SK-N-SH (cell line): Measurements from ENCODE around the gene CHMP1A. TPM values are rescaled to one million over a fixed set of nuclear protein-coding genes. Genes with fewer than 3 reads are reported as not detected.
A peak's percentile ranks its signal among the peaks of the same experiment; 100 is the strongest.

Experiments used
- CTCF ChIA-PET: fragments of 300-600, 350-600 bp; formaldehyde crosslinking; extraction: SDS; loops from one replicate; lab custom pipeline; 2021; lab: Yijun Ruan, JAX
- POLR2A ChIA-PET: fragments of 350-600 bp; sonication (Branson Sonifier 250); formaldehyde crosslinking; extraction: SDS; loops from one replicate; lab custom pipeline; 2020; ENCODE audit warnings: antibody characterized with exemption, inconsistent platforms; lab: Yijun Ruan, JAX
- DNase-seq: peaks from one replicate; pipeline ENCODE4 v3.0.0; 2012
- H2AFZ ChIP-seq: fragments of 200-600 bp; sonication (generic); 2 replicates; pipeline ENCODE4 v1.8.1; 2016; ENCODE audit warnings: antibody characterized with exemption, mild to moderate bottlenecking, low read depth
- H3F3A ChIP-seq: fragments of 200-600 bp; sonication (generic); replicated peaks from 2 replicates; pipeline ENCODE3; 2016; ENCODE audit warnings: antibody characterized with exemption, mild to moderate bottlenecking; ENCODE audit not compliant: insufficient read depth
- H3K27ac ChIP-seq, 2 experiments: fragments of 200-500 bp in 1 of 2; fragments of 200-600 bp in 1 of 2; sonication (Bioruptor generic) in 1 of 2; sonication (generic), shearing (Covaris generic) in 1 of 2; 2 replicates each; pipeline versions ENCODE4 v1.5.1 to v1.6.1; 2014 to 2016; ENCODE audit warnings: low read depth in 2 of 2, inconsistent platforms in 1 of 2, low read length in 1 of 2, mild to moderate bottlenecking in 1 of 2, mixed read lengths in 1 of 2
- H3K27me3 ChIP-seq: fragments of 200-600 bp; sonication (generic), shearing (Covaris generic); 2 replicates; pipeline ENCODE4 v1.6.1; 2016; ENCODE audit warnings: mixed run types; ENCODE audit not compliant: insufficient read depth
- H3K36me3 ChIP-seq, 2 experiments: fragments of 200-500 bp in 1 of 2; fragments of 200-600 bp in 1 of 2; sonication (Bioruptor generic) in 1 of 2; sonication (generic) in 1 of 2; replicated peaks in 1 of 2; 2 replicates each; pipeline versions ENCODE3 to v1.5.1; 2014 to 2016; ENCODE audit warnings: low read length in 1 of 2, mild to moderate bottlenecking in 1 of 2; ENCODE audit not compliant: insufficient read depth in 2 of 2, control insufficient read depth in 1 of 2
- H3K4me1 ChIP-seq, 2 experiments: fragments of 200-500 bp in 1 of 2; fragments of 200-600 bp in 1 of 2; sonication (Bioruptor generic) in 1 of 2; sonication (generic), shearing (Covaris generic) in 1 of 2; 2 replicates each; pipeline versions ENCODE4 v1.5.1 to v1.6.1; 2014 to 2016; ENCODE audit warnings: low read depth in 1 of 2, low read length in 1 of 2, mixed run types in 1 of 2; ENCODE audit not compliant: insufficient read depth in 2 of 2, control insufficient read depth in 1 of 2
- H3K4me2 ChIP-seq: fragments of 200-600 bp; sonication (generic), shearing (Covaris generic); 2 replicates; pipeline ENCODE4 v1.6.1; 2017; ENCODE audit warnings: mixed run types
- H3K4me3 ChIP-seq, 2 experiments: fragments of 200-500 bp in 1 of 2; fragments of 200-600 bp in 1 of 2; sonication (Bioruptor generic) in 1 of 2; sonication (generic), shearing (Covaris generic) in 1 of 2; 2 replicates each; pipeline versions ENCODE4 v1.5.1 to v1.8.1; 2014 to 2016; ENCODE audit warnings: low read depth in 2 of 2, inconsistent platforms in 1 of 2, low read length in 1 of 2, mild to moderate bottlenecking in 1 of 2, mixed read lengths in 1 of 2, moderate library complexity in 1 of 2
- H3K79me2 ChIP-seq: fragments of 200-600 bp; sonication (generic); 2 replicates; pipeline ENCODE4 v1.8.1; 2017; ENCODE audit warnings: mild to moderate bottlenecking; ENCODE audit not compliant: insufficient read depth
- H3K9ac ChIP-seq: fragments of 200-600 bp; sonication (generic); 2 replicates; pipeline ENCODE4 v1.6.1; 2017; ENCODE audit warnings: mixed run types
- H3K9me2 ChIP-seq: fragments of 200-600 bp; sonication (generic); 2 replicates; pipeline ENCODE4 v1.6.1; 2017; ENCODE audit warnings: mixed run types
- H3K9me3 ChIP-seq: fragments of 200-600 bp; sonication (generic); 2 replicates; pipeline ENCODE4 v1.6.1; 2017; ENCODE audit warnings: mixed run types, mild to moderate bottlenecking, moderate library complexity
- H4K20me1 ChIP-seq: fragments of 200-600 bp; sonication (generic); 2 replicates; pipeline ENCODE4 v1.6.1; 2017; ENCODE audit warnings: mild to moderate bottlenecking, mixed run types; ENCODE audit not compliant: insufficient read depth
- ELF1 ChIP-seq: IDR thresholded peaks from 2 replicates; pipeline ENCODE4 v1.4.0; 2012
- EP300 ChIP-seq, 2 experiments: IDR thresholded peaks; 2 replicates each; pipeline versions ENCODE4 v1.4.0 to v1.6.1; 2012; ENCODE audit warnings: borderline replicate concordance in 1 of 2, low read depth in 1 of 2, low read length in 1 of 2
- FOSL2 ChIP-seq: IDR thresholded peaks from 2 replicates; pipeline ENCODE4 v1.4.0; 2012; ENCODE audit warnings: low read depth, mild to moderate bottlenecking, moderate library complexity, borderline replicate concordance
- FOXM1 ChIP-seq: IDR thresholded peaks from 2 replicates; pipeline ENCODE4 v1.4.0; 2012; ENCODE audit warnings: low read depth, mild to moderate bottlenecking
- GATA2 ChIP-seq: sonication (generic); formaldehyde crosslinking; IDR thresholded peaks from 2 replicates; pipeline ENCODE4 v1.5.0; 2020; ENCODE audit warnings: mild to moderate bottlenecking, missing genetic modification reagents
- MAX ChIP-seq: IDR thresholded peaks from 2 replicates; pipeline ENCODE4 v1.4.0; 2012; ENCODE audit warnings: low read depth
- NRF1 ChIP-seq: IDR thresholded peaks from 2 replicates; pipeline ENCODE4 v1.6.1; 2012; ENCODE audit warnings: low read depth, mild to moderate bottlenecking, low read length
- POLR2AphosphoS5 ChIP-seq: IDR thresholded peaks from 2 replicates; pipeline ENCODE4 v1.6.1; 2012; ENCODE audit warnings: low read depth, low read length
- RXRA ChIP-seq: IDR thresholded peaks from 2 replicates; pipeline ENCODE4 v1.4.0; 2012; ENCODE audit warnings: low read depth, mild to moderate bottlenecking, borderline replicate concordance
- SMC3 ChIP-seq: IDR thresholded peaks from 2 replicates; pipeline ENCODE4 v1.6.1; 2012; ENCODE audit warnings: low read depth, low read length, improper control_type of control experiment
- TCF12 ChIP-seq: IDR thresholded peaks from 2 replicates; pipeline ENCODE4 v1.4.0; 2012
- YY1 ChIP-seq: IDR thresholded peaks from 2 replicates; pipeline ENCODE4 v1.4.0; 2012; ENCODE audit warnings: low read depth, mild to moderate bottlenecking
- WGBS: methylation state at CpG from one replicate; pipeline ENCODE4 v1.1.6; 2017; ENCODE audit warnings: low lambda C conversion rate; 5-methylcytosine and 5-hydroxymethylcytosine counted together
- polyA plus RNA-seq, 3 experiments: library from polyadenylated mRNA; depleted of rRNA; stranded (reverse); fragments of >200 nt; gene quantifications; 2 replicates each; pipeline ENCODE4 v1.2.3, GENCODE V29; 2012
- TF ChIP-seq, protein P1 (sequence below): IDR thresholded peaks from 2 replicates; pipeline ENCODE4; 2012
- TF ChIP-seq, protein P2 (sequence below): IDR thresholded peaks from 2 replicates; pipeline ENCODE4 v1.4.0; 2012; ENCODE audit warnings: low read depth, borderline replicate concordance
- TF ChIP-seq, protein P3 (sequence below): IDR thresholded peaks from 2 replicates; pipeline ENCODE4 v1.6.1; 2012; ENCODE audit warnings: mild to moderate bottlenecking, low read depth, low read length, moderate library complexity

The CHMP1A gene
- polyA plus RNA-seq, 1 of the 3 experiments (the other 2 are of a cell fraction) = 138 TPM

GRCh38 chr16:89602273-89602951, 55.1 kb downstream of the CHMP1A start:
- no peaks in the 10 kb centered on the region for H3K79me2 ChIP-seq
- ChIA-PET CTCF (interaction anchor here (0.8 to 1.1 kb wide), 3 partner anchors 13 to 39 kb away, joined by 3 to 4 read pairs (median 3); no protein-coding TSS in a partner anchor), POLR2A (interaction anchor here (1.2 kb wide), 1 partner anchor 37 kb away, joined by 3 read pairs; no protein-coding TSS in a partner anchor)
- peaks cover 13 to 14% of the 10 kb centered on the region in 2 experiments; a peak in 3 of 4 replicates for H3K4me1 ChIP-seq
- H3K27me3 ChIP-seq = no peaks in the 10 kb centered on the region
- TF ChIP-seq YY1 (no peak), FOXM1 (no peak), POLR2AphosphoS5 (0 out of 2 replicates have a peak, but pooled peaks have one; percentile 19), MAX (peak; percentile 56; the same call in 1 of the 2 replicates), ELF1 (no peak), TCF12 (peak; percentile 47; the same call in 1 of the 2 replicates), EP300 (IDR thresholded peaks at IDR 0.05; ENCODE audit: borderline replicate concordance in 1 of 2, low read depth in 1 of 2, low read length in 1 of 2) (peak in 1 of 2 experiments; percentile 48; a peak in 1 of 4 replicates), GATA2 (CRISPR knock-in tag) (no peak), SMC3 (no peak), FOSL2 (peak; percentile 75; the same call in 1 of the 2 replicates), RXRA (no peak), NRF1 (0 out of 2 replicates have a peak, but pooled peaks have one; percentile 9)
- TF ChIP-seq, protein P1, sequence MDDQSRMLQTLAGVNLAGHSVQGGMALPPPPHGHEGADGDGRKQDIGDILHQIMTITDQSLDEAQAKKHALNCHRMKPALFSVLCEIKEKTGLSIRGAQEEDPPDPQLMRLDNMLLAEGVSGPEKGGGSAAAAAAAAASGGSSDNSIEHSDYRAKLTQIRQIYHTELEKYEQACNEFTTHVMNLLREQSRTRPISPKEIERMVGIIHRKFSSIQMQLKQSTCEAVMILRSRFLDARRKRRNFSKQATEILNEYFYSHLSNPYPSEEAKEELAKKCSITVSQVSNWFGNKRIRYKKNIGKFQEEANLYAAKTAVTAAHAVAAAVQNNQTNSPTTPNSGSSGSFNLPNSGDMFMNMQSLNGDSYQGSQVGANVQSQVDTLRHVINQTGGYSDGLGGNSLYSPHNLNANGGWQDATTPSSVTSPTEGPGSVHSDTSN = peak; percentile 33; the same call in 1 of the 2 replicates
- TF ChIP-seq, protein P2, sequence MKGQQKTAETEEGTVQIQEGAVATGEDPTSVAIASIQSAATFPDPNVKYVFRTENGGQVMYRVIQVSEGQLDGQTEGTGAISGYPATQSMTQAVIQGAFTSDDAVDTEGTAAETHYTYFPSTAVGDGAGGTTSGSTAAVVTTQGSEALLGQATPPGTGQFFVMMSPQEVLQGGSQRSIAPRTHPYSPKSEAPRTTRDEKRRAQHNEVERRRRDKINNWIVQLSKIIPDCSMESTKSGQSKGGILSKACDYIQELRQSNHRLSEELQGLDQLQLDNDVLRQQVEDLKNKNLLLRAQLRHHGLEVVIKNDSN = peak; percentile 19; the same call in 1 of the 2 replicates
- TF ChIP-seq, protein P3, sequence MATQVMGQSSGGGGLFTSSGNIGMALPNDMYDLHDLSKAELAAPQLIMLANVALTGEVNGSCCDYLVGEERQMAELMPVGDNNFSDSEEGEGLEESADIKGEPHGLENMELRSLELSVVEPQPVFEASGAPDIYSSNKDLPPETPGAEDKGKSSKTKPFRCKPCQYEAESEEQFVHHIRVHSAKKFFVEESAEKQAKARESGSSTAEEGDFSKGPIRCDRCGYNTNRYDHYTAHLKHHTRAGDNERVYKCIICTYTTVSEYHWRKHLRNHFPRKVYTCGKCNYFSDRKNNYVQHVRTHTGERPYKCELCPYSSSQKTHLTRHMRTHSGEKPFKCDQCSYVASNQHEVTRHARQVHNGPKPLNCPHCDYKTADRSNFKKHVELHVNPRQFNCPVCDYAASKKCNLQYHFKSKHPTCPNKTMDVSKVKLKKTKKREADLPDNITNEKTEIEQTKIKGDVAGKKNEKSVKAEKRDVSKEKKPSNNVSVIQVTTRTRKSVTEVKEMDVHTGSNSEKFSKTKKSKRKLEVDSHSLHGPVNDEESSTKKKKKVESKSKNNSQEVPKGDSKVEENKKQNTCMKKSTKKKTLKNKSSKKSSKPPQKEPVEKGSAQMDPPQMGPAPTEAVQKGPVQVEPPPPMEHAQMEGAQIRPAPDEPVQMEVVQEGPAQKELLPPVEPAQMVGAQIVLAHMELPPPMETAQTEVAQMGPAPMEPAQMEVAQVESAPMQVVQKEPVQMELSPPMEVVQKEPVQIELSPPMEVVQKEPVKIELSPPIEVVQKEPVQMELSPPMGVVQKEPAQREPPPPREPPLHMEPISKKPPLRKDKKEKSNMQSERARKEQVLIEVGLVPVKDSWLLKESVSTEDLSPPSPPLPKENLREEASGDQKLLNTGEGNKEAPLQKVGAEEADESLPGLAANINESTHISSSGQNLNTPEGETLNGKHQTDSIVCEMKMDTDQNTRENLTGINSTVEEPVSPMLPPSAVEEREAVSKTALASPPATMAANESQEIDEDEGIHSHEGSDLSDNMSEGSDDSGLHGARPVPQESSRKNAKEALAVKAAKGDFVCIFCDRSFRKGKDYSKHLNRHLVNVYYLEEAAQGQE = 0 out of 2 replicates have a peak, but pooled peaks have one; percentile 10
- TF ChIP-seq, all 33 proteins: peak for 9
- H3K4me2 ChIP-seq = peak overlapping the region; percentile 66
- H4K20me1 ChIP-seq = no peaks in the 10 kb centered on the region
- H3F3A ChIP-seq = peaks cover 15% of the 10 kb centered on the region
- H3K9ac ChIP-seq = peak overlapping the region; percentile 29; the same call in 1 of the 2 replicates
- peak overlapping the region; percentile 79; the same call in 1 of the 2 replicates for H2AFZ ChIP-seq
- DNase-seq = peak; percentile 72
- no peak overlapping the region; a peak in 2 of 4 replicates for H3K4me3 ChIP-seq
- peak overlapping the region in 1 of 2 experiments; percentile 77; a peak in 3 of 4 replicates for H3K27ac ChIP-seq
- no peaks in the 10 kb centered on the region for H3K36me3 ChIP-seq
- WGBS = 13% methylated on average over 15 of the region's 22 CpGs
- H3K9me2 ChIP-seq = no peaks in the 10 kb centered on the region
- no peaks in the 10 kb centered on the region for H3K9me3 ChIP-seq
